ENCODE measurements around the gene CROCC.

GRCh38 chr1:16888860-16889816 lies 32.6 kb upstream of the CROCC start:
- TF ChIP-seq, protein P1, sequence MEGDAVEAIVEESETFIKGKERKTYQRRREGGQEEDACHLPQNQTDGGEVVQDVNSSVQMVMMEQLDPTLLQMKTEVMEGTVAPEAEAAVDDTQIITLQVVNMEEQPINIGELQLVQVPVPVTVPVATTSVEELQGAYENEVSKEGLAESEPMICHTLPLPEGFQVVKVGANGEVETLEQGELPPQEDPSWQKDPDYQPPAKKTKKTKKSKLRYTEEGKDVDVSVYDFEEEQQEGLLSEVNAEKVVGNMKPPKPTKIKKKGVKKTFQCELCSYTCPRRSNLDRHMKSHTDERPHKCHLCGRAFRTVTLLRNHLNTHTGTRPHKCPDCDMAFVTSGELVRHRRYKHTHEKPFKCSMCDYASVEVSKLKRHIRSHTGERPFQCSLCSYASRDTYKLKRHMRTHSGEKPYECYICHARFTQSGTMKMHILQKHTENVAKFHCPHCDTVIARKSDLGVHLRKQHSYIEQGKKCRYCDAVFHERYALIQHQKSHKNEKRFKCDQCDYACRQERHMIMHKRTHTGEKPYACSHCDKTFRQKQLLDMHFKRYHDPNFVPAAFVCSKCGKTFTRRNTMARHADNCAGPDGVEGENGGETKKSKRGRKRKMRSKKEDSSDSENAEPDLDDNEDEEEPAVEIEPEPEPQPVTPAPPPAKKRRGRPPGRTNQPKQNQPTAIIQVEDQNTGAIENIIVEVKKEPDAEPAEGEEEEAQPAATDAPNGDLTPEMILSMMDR (IDR thresholded peaks at IDR 0.05) = no peak
- no peak for TF ChIP-seq POLR2A (IDR thresholded peaks at IDR 0.05)
